H9 (cell line): Measurements from ENCODE around the gene AMPH. TPM values are rescaled to one million over a fixed set of nuclear protein-coding genes. Genes with fewer than 3 reads are reported as not detected.

Source experiments
- DNase-seq: peaks from one replicate; pipeline ENCODE4 v3.0.0-alpha.2; 2017
- H2AFZ ChIP-seq: one replicate; pipeline ENCODE4 v1.6.1; 2013; ENCODE audit warnings: mild to moderate bottlenecking, low read length, control low read depth, moderate library complexity
- H2AK5ac ChIP-seq: 2 replicates; pipeline ENCODE4 v1.6.1; 2013; ENCODE audit warnings: low read length, control low read depth, mixed read lengths; ENCODE audit not compliant: insufficient read length
- H2BK120ac ChIP-seq: one replicate; pipeline ENCODE4 v1.6.1; 2013; ENCODE audit warnings: low read depth, mild to moderate bottlenecking, low read length, control low read depth, inconsistent platforms; ENCODE audit not compliant: poor library complexity, severe bottlenecking
- H2BK12ac ChIP-seq: 2 replicates; pipeline ENCODE4 v1.6.1; 2013; ENCODE audit warnings: low read length, control low read depth, mixed read lengths, low read depth; ENCODE audit not compliant: insufficient read length
- H2BK15ac ChIP-seq: 2 replicates; pipeline ENCODE4 v1.6.1; 2013; ENCODE audit warnings: low read depth, low read length, control low read depth
- H2BK20ac ChIP-seq: one replicate; pipeline ENCODE4 v1.6.1; 2013; ENCODE audit warnings: low read depth, mild to moderate bottlenecking, low read length, control low read depth, inconsistent platforms; ENCODE audit not compliant: poor library complexity, severe bottlenecking
- H2BK5ac ChIP-seq: 2 replicates; pipeline ENCODE4 v1.6.1; 2013; ENCODE audit warnings: low read length, control low read depth, mixed read lengths; ENCODE audit not compliant: insufficient read length
- H3K14ac ChIP-seq: 2 replicates; pipeline ENCODE4 v1.6.1; 2013; ENCODE audit warnings: low read length, control low read depth; ENCODE audit not compliant: insufficient read depth
- H3K18ac ChIP-seq: 2 replicates; pipeline ENCODE4 v1.6.1; 2013; ENCODE audit warnings: low read depth, mild to moderate bottlenecking, mixed read lengths, low read length, control low read depth; ENCODE audit not compliant: insufficient read length
- H3K23ac ChIP-seq: 2 replicates; pipeline ENCODE4 v1.6.1; 2013; ENCODE audit warnings: low read length, control low read depth, mixed read lengths, low read depth; ENCODE audit not compliant: insufficient read length
- H3K23me2 ChIP-seq: 2 replicates; pipeline ENCODE4 v1.6.1; 2013; ENCODE audit warnings: low read depth, mild to moderate bottlenecking, mixed read lengths, low read length, control low read depth; ENCODE audit not compliant: insufficient read length, poor library complexity, severe bottlenecking
- H3K27ac ChIP-seq: 2 replicates; pipeline ENCODE4 v1.5.1; 2013; ENCODE audit warnings: low read length, control low read depth, mixed read lengths, low read depth; ENCODE audit not compliant: insufficient read length
- H3K27me3 ChIP-seq: 2 replicates; pipeline ENCODE4 v1.6.1; 2013; ENCODE audit warnings: low read length, control low read depth, inconsistent platforms; ENCODE audit not compliant: insufficient read depth
- H3K4ac ChIP-seq: 2 replicates; pipeline ENCODE4 v1.6.1; 2013; ENCODE audit warnings: low read depth, mild to moderate bottlenecking, control low read depth, inconsistent platforms, low read length, moderate library complexity
- H3K4me1 ChIP-seq: 2 replicates; pipeline ENCODE4 v1.6.1; 2013; ENCODE audit warnings: low read length, control low read depth, inconsistent platforms; ENCODE audit not compliant: insufficient read depth
- H3K4me2 ChIP-seq: 2 replicates; pipeline ENCODE4 v1.6.1; 2013; ENCODE audit warnings: low read length, control low read depth, mixed read lengths; ENCODE audit not compliant: insufficient read length, insufficient read depth
- H3K56ac ChIP-seq: 2 replicates; pipeline ENCODE4 v1.6.1; 2013; ENCODE audit warnings: low read depth, mild to moderate bottlenecking, mixed read lengths, low read length, control low read depth; ENCODE audit not compliant: insufficient read length
- H3K79me1 ChIP-seq: 2 replicates; pipeline ENCODE4 v1.6.1; 2013; ENCODE audit warnings: low read depth, mild to moderate bottlenecking, moderate library complexity, low read length, control low read depth, inconsistent platforms; ENCODE audit not compliant: insufficient read depth, poor library complexity, severe bottlenecking
- H3K79me2 ChIP-seq: 2 replicates; pipeline ENCODE4 v1.6.1; 2013; ENCODE audit warnings: low read length, control low read depth, inconsistent platforms; ENCODE audit not compliant: insufficient read depth
- H3K9ac ChIP-seq: 2 replicates; pipeline ENCODE4 v1.6.1; 2013; ENCODE audit warnings: low read length, control low read depth, mixed read lengths; ENCODE audit not compliant: insufficient read length; ENCODE audit errors: extremely low read depth
- H3K9me3 ChIP-seq: one replicate; pipeline ENCODE4 v1.6.1; 2013; ENCODE audit warnings: low read depth, low read length, inconsistent platforms; ENCODE audit not compliant: control insufficient read depth
- H3T11ph ChIP-seq: one replicate; pipeline ENCODE4 v1.6.1; 2013; ENCODE audit warnings: mild to moderate bottlenecking, low read length, control low read depth, inconsistent platforms
- H4K20me1 ChIP-seq: one replicate; pipeline ENCODE4 v1.6.1; 2013; ENCODE audit not compliant: control insufficient read depth, insufficient read length, insufficient read depth
- H4K5ac ChIP-seq: 2 replicates; pipeline ENCODE4 v1.6.1; 2013; ENCODE audit warnings: low read depth, mild to moderate bottlenecking, mixed read lengths, low read length, control low read depth; ENCODE audit not compliant: insufficient read length
- H4K8ac ChIP-seq: replicated peaks from 2 replicates; pipeline ENCODE4 v1.6.1; 2013; ENCODE audit warnings: low read length, control low read depth, mixed read lengths, low read depth; ENCODE audit not compliant: insufficient read length
- H4K91ac ChIP-seq: 2 replicates; pipeline ENCODE4 v1.6.1; 2013; ENCODE audit warnings: low read depth, mild to moderate bottlenecking, moderate library complexity, mixed read lengths, low read length, control low read depth; ENCODE audit not compliant: insufficient read length
- H3K27ac Mint-ChIP-seq, 3 experiments: 2 replicates in 2 of 3; 3 replicates in 1 of 3; pipeline ENCODE4 v1.8.0; 2020 to 2021; ENCODE audit warnings: mixed read lengths in 3 of 3, mild to moderate bottlenecking in 1 of 3, moderate library complexity in 1 of 3
- H3K27me3 Mint-ChIP-seq: 2 replicates; pipeline ENCODE4 v1.8.0; 2021; ENCODE audit warnings: low read depth, mild to moderate bottlenecking, moderate library complexity, mixed read lengths
- H3K36me3 Mint-ChIP-seq, 3 experiments: 2 replicates in 2 of 3; 3 replicates in 1 of 3; pipeline ENCODE4 v1.8.0; 2020 to 2021; ENCODE audit warnings: low read depth in 3 of 3, mixed read lengths in 3 of 3; ENCODE audit not compliant: insufficient read depth in 1 of 3
- H3K4me1 Mint-ChIP-seq, 2 experiments: 2 replicates each; pipeline ENCODE4 v1.8.0; 2020; ENCODE audit warnings: mixed read lengths in 2 of 2
- H3K4me3 Mint-ChIP-seq, 2 experiments: 2 replicates in 1 of 2; 3 replicates in 1 of 2; pipeline ENCODE4 v1.8.0; 2020 to 2021; ENCODE audit warnings: mild to moderate bottlenecking in 2 of 2, mixed read lengths in 2 of 2, moderate library complexity in 1 of 2
- H3K9me3 Mint-ChIP-seq, 2 experiments: 2 replicates in 1 of 2; 3 replicates in 1 of 2; pipeline ENCODE4 v1.8.0; 2020; ENCODE audit warnings: mild to moderate bottlenecking in 2 of 2, mixed read lengths in 2 of 2, moderate library complexity in 1 of 2
- CTCF ChIP-seq: fragments of 200-600 bp; sonication (generic); conservative IDR thresholded peaks from 3 replicates; pipeline ENCODE4 v1.8.0; 2021; ENCODE audit warnings: antibody characterized with exemption, mild to moderate bottlenecking
- WGBS: extraction: QIAGEN DNeasy Blood & Tissue Kit; methylation state at CpG from one replicate; pipeline ENCODE4 v1.1.7; 2013; ENCODE audit warnings: missing lambda C conversion rate, low lambda C conversion rate, mixed read lengths; ENCODE audit not compliant: insufficient read length; ENCODE audit errors: extremely low coverage; 5-methylcytosine and 5-hydroxymethylcytosine counted together
- total RNA-seq: library from RNA; stranded (reverse); gene quantifications from 2 replicates; pipeline ENCODE4 v1.2.1, GENCODE V29; 2021

Gene AMPH
- total RNA-seq, 1 experiment from 2014 or later = 4.8 TPM

DNA sequence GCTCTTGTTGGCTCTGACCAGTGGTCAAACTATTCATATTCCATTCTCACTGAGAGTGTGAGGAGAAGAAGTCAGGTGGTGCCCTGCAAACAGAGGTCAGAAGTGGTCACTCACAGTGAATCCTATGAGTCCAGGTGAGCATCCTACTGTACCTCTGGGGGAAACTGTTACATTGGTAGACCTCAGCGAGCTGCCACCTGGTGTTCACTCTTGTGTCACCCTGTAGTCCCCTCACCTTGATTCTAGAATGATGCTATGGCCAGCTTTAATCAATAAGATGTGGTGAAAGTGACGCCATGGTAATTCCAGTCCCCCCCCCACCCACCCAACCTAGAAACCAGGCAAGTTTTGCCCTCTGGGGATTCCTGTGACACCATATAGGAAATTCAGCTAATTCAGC is 1.2 kb upstream of the AMPH start:
- no CpG with 5 or more reads among the region's 2 CpGs for WGBS
- Histone ChIP-seq H2BK15ac (no peak overlapping the region), H4K91ac (no peak overlapping the region), H3K23ac (no peak overlapping the region), H4K5ac (no peak overlapping the region), H3K4me2 (no peak overlapping the region), H3K9me3 (no peaks in the 10 kb centered on the region), H2BK20ac (no peak overlapping the region), H3K79me2 (no peaks in the 10 kb centered on the region), H3K79me1 (no peaks in the 10 kb centered on the region), H3K4me1 (no peaks in the 10 kb centered on the region; the same call in 1 of the 2 replicates), H3K9ac (no peak overlapping the region), H3K56ac (no peak overlapping the region), H3K18ac (no peak overlapping the region), H3K27me3 (peaks cover 20% of the 10 kb centered on the region; the same call in 1 of the 2 replicates), H2AK5ac (no peak overlapping the region), H2AFZ (no peak overlapping the region), H3K4ac (no peak overlapping the region), H4K20me1 (no peaks in the 10 kb centered on the region), H3K23me2 (no peaks in the 10 kb centered on the region), H3K27ac (no peak overlapping the region), H2BK12ac (no peak overlapping the region), H2BK5ac (no peak overlapping the region), H3T11ph (no peak overlapping the region), H2BK120ac (no peak overlapping the region), H3K14ac (no peak overlapping the region), H4K8ac (no peak overlapping the region)
- H3K27me3 Mint-ChIP-seq = peaks cover 54% of the 10 kb centered on the region
- H3K27ac Mint-ChIP-seq = no peak overlapping the region
- no peaks in the 10 kb centered on the region; a peak in 2 of 7 replicates for H3K36me3 Mint-ChIP-seq
- peaks cover 14 to 18% of the 10 kb centered on the region in 2 experiments for H3K4me1 Mint-ChIP-seq
- DNase-seq = no peak
- TF ChIP-seq CTCF = peak; percentile 31; the same call in 1 of the 3 replicates
- H3K4me3 Mint-ChIP-seq = peak overlapping the region in 1 of 2 experiments; percentile 57; a peak in 1 of 5 replicates
- no peaks in the 10 kb centered on the region; a peak in 1 of 5 replicates for H3K9me3 Mint-ChIP-seq
